IPS-NIHi7 (cell line): ENCODE data around the gene SAA4.
"Not testable (repeated sequence)": the region's sequence is repeated elsewhere in the genome, so short reads cannot be mapped to it uniquely, and the experiment has no call there.

Experiments used
- DNase-seq: peaks from one replicate; pipeline ENCODE4 v3.0.0; 2012; ENCODE audit warnings: mixed read lengths; ENCODE audit errors: extremely low spot score

Gene SAA4, protein sequence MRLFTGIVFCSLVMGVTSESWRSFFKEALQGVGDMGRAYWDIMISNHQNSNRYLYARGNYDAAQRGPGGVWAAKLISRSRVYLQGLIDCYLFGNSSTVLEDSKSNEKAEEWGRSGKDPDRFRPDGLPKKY

DNA sequence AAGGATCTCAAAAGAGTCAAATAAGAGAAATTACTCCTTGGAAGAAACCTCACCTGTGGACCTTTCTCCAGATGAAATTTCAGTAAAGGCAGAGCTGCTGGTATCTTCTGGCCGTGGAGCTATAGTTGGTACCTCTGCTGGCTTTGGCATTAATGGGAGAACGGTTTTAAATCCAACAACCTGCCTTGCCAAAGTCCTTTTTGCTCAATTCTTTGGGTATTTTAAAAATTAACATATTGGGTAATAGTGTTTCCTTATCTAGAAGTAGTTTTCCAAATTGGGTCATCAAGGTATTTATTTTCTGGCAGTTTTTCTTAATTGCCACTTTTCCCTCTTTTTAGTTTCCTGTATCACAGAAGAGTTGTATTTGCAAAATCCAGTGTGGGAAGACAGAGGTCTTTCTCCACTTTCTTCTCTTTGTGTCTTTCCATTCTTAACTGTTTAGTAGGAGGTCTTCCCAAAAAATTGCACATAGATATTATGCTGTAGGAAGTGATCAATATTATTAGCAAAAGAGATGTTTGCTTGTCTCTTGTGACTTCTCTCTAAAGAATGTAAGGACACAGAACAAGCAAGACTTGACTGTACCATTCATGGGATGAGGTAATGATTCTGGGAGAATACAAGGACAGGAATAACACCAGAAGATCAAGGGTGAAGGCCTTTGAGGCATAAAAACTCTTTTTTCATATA is at the start of gene SAA4:
Gene SAA4 (minus strand): TSS at position 139 of the 693 bp plus-strand sequence. CDS start 876 bp downstream, outside the sequence.
- no peak for DNase-seq

DNA sequence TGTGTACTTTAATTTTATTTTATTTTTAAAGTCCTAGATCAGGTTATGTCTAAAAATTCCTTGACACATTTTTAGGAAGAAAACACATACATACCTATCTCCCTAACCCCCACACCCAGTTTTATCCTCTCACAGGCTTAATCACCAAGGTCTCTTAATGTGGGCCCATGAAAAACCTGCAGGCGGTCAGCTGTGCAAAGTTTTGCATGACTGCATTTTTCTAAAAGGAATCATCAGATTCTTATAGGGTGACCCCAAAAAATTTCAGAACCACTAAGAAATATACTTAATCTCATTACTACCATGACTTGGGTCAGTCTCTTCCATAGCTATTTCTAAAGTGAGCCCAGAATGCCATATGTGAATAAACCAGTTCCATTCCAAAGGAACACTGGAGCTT is 49.2 kb upstream of the SAA4 start:
- no peak for DNase-seq

DNA sequence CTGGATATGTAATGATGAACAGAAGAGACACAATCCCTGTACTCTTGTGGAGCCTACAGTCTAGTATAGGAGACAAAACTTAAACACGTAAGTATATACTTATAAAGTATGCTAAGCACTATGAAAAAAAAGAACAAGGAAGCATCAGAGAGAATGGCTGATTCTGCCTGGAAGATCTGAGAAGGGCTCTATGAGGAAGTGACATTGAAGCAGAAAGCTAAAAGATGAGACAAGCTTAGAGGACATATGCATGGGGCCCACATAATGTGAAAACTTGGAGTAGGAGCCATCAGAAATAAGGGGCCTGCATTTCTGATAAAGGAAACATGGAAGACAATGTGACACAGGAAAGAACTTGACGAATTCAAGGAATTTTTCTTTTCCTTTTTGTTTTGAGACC is 46.0 kb upstream of the SAA4 start:
- DNase-seq: no peak

DNA sequence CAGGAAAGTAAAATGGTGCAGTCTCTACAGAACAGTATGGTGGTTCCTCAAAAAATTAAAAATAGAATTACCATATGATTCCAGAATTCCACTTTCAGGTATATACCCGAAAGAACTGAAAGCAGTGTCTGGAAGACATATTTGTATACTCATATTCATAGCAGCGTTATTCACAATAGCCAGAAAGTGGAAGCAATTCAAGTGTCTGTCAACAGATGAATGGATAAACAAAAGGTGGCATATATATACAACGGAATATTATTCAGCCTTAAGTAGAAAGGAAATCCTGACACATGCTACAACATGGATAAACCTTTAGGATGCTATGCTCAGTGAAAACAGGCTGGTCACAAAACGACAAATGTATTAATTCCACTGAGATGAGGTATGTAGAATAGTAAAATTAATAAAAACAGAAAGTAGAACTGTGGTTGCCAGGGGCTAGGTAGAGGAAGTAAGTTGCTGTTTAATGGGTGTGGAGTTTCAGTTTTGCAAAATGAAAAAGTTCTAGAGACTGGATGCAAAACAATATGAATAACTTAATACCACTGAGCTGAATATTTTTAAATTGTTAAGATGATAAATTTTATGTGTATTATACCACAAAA is 43.9 kb upstream of the SAA4 start:
- no peak for DNase-seq

DNA sequence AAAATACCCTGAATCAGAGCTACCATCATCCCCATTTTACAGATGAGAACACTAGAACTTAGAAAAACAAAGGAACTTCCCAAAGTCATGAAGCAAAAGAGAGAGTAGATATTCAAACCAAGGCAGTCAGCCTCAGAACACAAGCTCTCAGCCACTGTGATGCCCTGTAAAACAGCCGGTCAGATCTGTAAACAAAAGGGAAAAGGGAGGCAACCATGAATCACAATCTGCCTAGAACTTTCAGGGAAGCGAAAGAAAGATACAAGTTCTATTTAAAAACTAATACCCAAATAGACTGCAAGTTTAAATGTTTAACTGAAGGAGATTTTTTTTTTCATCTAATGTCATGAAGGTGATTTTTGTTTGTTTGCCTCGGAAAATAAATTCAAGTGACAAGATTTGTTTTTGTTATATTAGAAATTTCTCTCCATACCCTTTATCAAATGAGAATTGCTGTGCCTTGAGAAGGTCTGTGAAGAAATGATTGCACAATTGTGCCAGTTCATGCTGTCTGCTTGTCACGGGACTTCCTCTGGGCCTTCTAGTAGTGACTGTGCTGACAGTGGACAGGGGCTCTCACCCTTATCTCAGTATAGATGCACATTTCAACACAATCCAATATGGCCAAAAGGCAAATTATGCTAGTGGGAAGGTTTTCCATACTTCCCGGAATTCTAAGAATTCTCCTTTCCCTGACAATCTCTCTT is 41.1 kb upstream of the SAA4 start:
- no peak for DNase-seq

DNA sequence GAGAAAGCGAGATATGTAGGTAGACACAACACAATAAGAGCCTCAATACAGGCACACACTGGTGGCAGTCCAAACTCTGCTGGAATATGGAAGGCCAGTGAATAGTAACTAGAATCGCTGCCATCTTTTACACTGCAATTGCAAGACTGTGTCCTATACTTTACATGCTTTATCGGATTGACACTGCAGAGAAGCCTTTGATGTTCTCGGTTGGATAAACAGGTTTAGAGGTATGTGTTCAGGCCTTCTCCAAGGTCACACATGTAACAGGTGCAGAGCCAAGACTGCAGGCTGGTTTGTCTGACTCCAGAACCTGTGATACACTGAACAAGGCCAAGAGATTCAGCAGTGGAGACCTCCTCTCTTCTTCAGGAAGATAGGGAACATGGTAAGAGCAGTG is 34.6 kb upstream of the SAA4 start:
- DNase-seq: no peak

DNA sequence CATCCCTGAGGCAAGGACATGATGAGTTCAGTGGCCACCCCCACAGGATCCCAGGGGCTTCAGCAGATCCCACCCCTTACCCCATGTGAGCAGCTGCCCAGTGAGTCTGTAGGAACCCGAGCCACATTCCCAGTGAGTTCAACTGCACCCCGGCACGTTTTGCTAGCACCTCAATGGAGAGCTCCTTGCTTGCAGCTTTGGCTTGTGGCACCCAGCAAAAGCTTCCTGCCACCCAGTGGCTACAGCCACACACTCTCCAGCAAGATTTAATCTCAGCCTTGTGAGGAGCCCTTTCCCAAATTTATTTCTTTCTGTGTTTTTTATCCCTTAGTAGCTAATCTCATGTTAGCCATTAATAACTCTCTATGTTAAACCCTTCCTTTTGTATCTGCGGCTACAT is 33.5 kb upstream of the SAA4 start:
- peak; percentile 32 for DNase-seq

DNA sequence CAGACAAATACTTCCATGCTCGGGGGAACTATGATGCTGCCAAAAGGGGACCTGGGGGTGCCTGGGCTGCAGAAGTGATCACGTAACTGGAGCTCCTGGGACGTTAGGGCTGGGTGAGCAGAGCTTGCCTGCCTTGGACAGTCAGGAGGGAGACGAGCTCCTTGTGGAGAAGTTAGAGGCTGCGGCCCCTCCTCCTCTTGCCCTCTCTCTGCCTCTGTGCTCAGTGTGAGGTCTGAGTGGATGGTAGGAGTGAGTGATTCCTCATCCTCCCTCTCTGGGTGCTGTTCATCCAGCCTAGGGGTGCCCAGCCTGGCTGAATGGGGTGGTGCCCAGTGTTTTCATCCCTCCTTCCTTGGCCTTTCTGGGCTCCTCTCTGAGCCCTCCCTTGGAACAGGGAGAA is 32.6 kb upstream of the SAA4 start:
- DNase-seq: not testable (repeated sequence)

DNA sequence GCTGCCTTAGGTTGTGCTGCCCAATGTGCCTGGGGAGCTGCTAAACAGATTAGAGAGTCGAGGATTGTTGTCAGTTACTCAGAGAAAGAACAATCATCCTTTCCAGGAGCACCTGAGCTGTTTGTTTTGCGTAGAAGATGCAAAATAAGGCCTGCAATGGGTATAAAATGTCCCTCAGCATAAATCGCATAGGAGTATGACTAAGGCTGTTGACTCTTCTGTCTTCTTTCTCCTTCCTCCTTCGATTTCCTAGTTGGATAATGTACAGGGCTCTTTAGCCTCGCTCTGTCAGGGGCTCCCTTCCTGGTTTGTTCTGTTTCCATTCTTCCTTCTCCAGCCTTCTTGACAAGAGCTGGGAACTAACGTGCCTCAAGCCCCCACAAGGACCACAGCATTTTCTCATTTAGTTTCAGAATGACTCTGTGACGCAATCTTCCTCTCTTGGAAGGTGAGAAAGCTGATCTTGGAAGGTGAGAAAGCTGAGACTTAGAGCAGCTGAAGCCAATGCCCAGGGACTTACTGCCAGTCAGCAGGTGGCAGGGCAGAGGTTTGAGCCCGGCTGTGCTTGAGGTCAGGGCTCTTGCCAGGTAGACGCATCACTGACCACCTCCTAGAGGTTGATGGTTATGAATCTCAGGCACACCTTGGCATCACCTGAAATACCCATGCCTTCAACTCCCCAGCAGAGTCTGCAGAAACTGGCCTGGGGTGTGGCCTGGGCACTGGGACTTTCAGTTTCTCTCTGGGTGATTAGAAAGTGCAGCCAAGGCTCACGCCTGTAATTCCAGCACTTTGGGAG is 30.9 kb upstream of the SAA4 start:
- not testable (repeated sequence) for DNase-seq

DNA sequence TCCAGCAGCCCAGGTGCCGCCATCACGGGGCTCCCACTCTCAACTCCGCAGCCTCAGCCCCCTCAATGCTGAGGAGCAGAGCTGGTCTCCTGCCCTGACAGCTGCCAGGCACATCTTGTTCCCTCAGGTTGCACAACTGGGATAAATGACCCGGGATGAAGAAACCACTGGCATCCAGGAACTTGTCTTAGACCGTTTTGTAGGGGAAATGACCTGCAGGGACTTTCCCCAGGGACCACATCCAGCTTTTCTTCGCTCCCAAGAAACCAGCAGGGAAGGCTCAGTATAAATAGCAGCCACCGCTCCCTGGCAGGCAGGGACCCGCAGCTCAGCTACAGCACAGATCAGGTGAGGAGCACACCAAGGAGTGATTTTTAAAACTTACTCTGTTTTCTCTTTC is 29.3 kb upstream of the SAA4 start, which contains the start of gene SAA1:
Gene SAA1 (plus strand): TSS at position 316 of the 400 bp plus-strand sequence. CDS start 624 bp downstream, outside the sequence.
- DNase-seq: no peak

DNA sequence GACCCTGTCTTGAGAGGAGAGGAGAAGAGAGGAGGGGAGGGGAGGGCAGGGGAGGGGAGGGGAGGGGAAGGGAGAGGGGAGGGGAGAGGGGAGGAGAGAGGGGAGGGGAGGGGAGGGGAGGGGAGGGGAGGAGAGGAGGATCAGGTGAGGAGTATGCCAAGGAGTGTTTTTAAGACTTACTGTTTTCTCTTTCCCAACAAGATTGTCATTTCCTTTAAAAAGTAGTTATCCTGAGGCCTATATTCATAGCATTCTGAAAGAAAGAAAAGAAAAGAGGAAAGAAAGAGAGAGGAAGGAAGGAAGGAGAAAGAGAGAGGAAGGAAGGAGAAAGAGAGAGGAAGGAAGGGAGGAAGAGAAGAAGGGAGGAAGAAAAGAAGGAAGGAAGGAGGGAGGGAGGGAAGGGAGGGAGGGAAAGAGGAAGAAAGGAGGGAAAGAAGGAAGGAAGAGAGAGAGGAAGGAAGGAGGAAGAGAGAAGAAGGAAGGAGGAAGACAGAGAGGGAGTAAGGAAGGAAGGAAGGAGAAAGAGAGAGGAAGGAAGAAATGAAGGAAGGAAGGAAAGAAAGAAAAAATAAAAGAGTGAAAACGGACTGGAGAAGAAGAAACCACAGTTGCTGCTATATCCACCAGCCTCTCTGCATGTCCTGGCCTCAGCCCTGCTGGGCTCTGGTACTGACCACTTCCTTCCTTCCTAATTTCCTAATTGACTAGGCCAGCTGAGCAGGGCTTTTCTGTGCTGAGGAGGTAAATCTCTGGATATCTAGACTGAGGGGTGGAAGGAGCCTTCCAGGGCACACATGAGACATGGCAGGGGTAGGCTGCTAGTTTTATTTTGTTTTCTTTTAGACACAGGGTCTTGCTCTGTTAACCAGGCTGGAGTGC is 28.3 kb upstream of the SAA4 start:
- no peak for DNase-seq

DNA sequence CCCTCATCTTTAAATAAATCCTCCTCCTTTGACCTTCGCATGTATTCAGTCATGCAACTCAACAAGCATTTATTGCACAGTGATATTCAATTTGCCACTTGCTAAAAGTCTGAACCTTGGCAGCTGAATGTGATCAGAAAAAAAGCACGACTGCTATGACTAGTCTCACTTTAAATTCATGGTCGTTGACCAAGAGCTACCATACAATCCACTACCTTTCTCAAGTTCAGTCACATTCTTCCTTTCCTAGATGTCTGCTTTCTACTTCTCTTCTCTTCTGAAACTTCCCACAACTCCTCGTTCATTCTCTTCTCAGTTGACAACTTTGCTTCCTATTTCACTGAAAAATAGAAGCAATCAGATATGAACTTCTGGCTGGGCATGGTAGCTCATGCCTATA is 27.4 kb upstream of the SAA4 start:
- no peak for DNase-seq

DNA sequence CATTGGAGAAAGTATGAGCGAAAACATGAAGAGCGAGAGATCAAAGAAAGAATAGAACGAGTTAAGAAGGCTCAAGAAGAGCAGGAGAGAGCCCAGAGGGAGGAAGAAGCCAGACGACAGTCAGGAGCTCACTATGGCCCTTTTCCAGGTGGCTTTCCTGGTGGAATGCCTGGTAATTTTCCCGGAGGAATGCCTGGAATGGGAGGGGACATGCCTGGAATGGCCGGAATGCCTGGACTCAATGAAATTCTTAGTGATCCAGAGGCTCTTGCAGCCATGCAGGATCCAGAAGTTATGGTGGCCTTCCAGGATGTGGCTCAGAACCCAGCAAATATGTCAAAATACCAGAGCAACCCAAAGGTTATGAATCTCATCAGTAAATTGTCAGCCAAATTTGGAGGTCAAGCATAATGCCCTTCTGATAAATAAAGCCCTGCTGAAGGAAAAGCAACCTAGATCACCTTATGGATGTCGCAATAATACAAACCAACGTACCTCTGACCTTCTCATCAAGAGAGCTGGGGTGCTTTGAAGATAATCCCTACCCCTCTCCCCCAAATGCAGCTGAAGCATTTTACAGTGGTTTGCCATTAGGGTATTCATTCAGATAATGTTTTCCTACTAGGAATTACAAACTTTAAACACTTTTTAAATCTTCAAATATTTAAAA is 26.2 kb upstream of the SAA4 start:
- not testable (repeated sequence) for DNase-seq

DNA sequence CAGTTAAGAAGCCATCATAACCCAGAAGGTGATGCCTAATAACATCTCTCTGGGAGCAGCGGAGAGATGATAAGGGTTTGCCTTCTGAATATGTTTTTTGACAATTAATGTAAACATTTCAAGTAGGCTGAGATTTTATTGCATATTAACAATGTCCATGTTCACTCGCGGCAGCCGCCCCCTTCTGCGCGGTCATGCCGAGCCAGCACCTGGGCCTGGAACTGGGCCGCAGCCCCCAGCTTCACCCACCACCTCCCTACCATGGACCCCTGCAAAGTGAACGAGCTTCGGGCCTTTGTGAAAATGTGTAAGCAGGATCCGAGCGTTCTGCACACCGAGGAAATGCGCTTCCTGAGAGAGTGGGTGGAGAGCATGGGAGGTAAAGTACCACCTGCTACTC is 25.1 kb upstream of the SAA4 start:
- DNase-seq: no peak

DNA sequence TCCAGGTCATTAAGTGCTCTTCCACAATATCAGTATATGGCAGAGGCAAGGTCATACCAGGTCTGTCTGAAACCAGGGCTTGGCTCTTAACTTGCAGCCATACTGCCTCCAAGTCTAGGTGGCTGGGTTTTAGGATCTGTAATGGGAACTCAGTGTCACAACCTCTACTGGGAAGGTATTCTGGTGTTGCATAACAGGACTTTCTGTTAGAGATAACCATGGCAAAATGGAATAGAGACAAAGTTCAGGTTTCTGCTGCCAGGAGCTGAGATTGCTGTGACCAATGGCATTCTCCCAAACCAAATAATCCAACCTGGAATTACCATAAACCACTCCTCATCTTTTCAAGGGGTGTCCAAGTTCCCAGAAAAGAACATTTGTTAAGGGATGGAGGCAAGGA is 22.7 kb upstream of the SAA4 start:
- no peak for DNase-seq

DNA sequence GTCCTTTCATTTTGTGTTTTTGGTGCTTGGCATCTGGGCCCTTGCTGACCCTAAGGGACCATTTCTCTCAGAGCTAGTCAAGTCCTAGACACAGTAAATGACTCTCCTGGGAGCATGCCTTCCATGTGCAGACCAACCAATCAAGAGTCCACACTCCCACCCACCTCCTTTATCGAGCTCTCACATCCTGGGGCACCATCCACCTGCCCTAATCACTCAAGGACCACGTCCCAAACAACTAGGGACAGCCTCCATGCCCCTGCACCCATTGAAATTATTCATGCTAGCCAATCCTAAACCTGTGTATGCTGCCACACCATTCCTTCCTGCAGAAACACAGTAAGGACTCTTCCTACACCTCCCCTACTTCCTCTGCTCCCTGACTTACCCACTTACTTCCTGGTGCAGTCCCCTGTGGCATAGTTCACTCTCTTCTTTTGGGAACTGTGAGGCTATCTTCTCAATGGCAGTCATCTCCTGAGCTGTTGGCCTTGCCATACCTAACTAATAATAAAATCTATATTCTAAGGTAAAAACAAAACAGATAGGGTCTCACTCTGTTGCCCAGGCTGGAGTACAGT is 18.3 kb upstream of the SAA4 start:
- no peak for DNase-seq

DNA sequence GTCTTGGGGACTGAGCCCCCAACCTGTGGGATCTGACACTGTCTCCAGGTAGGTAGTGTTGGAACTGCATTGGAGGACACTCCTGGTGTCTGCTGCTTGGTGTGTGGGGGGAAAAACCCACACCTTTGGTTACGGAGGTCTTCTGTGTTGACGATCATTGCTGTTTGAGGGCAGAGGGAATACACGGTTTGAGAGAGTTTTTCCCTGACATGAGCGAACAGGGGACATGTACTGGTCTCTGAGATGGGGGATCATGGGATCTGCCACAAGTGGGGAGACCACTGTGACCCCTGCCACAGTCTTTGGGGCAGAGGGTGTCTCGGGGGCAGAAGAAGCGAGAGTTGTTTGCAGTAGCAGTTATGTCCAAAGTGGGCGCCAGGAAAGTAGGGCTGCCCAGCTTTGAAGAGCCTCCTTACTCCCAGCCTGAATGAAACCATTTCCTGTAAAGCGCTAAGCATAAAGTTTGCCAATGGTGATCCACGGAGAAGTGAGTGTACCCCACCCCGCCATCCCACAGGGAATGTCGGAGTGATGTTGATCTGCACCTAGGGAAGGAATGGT is 17.3 kb upstream of the SAA4 start:
- no peak for DNase-seq

DNA sequence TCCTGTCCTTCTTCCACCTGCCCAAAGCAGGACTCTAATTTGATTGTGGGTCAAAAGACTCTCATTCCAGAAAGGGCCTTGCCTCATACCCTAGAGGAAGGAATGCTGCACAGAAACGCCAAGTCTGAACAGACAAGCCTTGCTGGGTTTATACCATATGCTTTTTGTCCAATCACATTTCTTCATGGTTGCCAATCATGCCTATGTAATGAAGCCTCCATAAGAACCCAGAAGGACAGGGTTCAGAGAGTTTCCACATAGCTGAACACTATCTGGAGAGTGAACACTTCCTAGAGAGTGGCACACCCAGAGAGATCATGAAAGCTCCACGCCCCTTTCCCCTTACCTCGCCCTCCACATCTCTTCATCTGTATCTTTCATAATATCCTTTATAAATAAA is 16.6 kb upstream of the SAA4 start:
- no peak for DNase-seq

DNA sequence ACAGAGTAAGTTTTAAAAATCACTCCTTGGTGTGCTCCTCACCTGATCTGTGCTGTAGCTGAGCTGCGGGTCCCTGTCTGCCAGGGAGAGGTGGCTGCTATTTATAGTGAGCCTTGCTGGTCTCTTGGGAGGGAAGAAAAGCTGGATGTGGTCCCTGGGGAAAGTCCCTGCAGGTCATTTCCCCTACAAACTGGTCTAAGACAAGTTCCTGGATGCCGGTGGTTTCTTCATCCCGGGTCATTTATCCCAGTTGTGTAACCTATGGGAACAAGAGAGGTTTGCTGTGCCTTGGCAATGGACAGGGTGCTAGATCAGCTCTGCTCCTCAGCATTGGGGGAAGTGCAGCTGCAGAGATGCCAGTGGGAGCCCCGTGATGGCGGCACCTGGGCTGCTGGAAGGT is 12.0 kb upstream of the SAA4 start, which contains the start of gene SAA2:
Gene SAA2 (minus strand): TSS at position 108 of the 400 bp plus-strand sequence. CDS start 657 bp downstream, outside the sequence.
- no peak for DNase-seq
